H9 (cell line): ENCODE data around the gene C2orf80. TPM values are rescaled to one million over a fixed set of nuclear protein-coding genes. Genes with fewer than 3 reads are reported as not detected.

Source experiments
- DNase-seq: peaks from one replicate; pipeline ENCODE4 v3.0.0-alpha.2; 2017
- H2AFZ ChIP-seq: one replicate; pipeline ENCODE4 v1.6.1; 2013; ENCODE audit warnings: mild to moderate bottlenecking, low read length, control low read depth, moderate library complexity
- H2AK5ac ChIP-seq: 2 replicates; pipeline ENCODE4 v1.6.1; 2013; ENCODE audit warnings: low read length, control low read depth, mixed read lengths; ENCODE audit not compliant: insufficient read length
- H2BK120ac ChIP-seq: one replicate; pipeline ENCODE4 v1.6.1; 2013; ENCODE audit warnings: low read depth, mild to moderate bottlenecking, low read length, control low read depth, inconsistent platforms; ENCODE audit not compliant: poor library complexity, severe bottlenecking
- H2BK12ac ChIP-seq: 2 replicates; pipeline ENCODE4 v1.6.1; 2013; ENCODE audit warnings: low read length, control low read depth, mixed read lengths, low read depth; ENCODE audit not compliant: insufficient read length
- H2BK15ac ChIP-seq: 2 replicates; pipeline ENCODE4 v1.6.1; 2013; ENCODE audit warnings: low read depth, low read length, control low read depth
- H2BK20ac ChIP-seq: one replicate; pipeline ENCODE4 v1.6.1; 2013; ENCODE audit warnings: low read depth, mild to moderate bottlenecking, low read length, control low read depth, inconsistent platforms; ENCODE audit not compliant: poor library complexity, severe bottlenecking
- H2BK5ac ChIP-seq: 2 replicates; pipeline ENCODE4 v1.6.1; 2013; ENCODE audit warnings: low read length, control low read depth, mixed read lengths; ENCODE audit not compliant: insufficient read length
- H3K14ac ChIP-seq: 2 replicates; pipeline ENCODE4 v1.6.1; 2013; ENCODE audit warnings: low read length, control low read depth; ENCODE audit not compliant: insufficient read depth
- H3K18ac ChIP-seq: 2 replicates; pipeline ENCODE4 v1.6.1; 2013; ENCODE audit warnings: low read depth, mild to moderate bottlenecking, mixed read lengths, low read length, control low read depth; ENCODE audit not compliant: insufficient read length
- H3K23ac ChIP-seq: 2 replicates; pipeline ENCODE4 v1.6.1; 2013; ENCODE audit warnings: low read length, control low read depth, mixed read lengths, low read depth; ENCODE audit not compliant: insufficient read length
- H3K23me2 ChIP-seq: 2 replicates; pipeline ENCODE4 v1.6.1; 2013; ENCODE audit warnings: low read depth, mild to moderate bottlenecking, mixed read lengths, low read length, control low read depth; ENCODE audit not compliant: insufficient read length, poor library complexity, severe bottlenecking
- H3K27ac ChIP-seq: 2 replicates; pipeline ENCODE4 v1.5.1; 2013; ENCODE audit warnings: low read length, control low read depth, mixed read lengths, low read depth; ENCODE audit not compliant: insufficient read length
- H3K27me3 ChIP-seq: 2 replicates; pipeline ENCODE4 v1.6.1; 2013; ENCODE audit warnings: low read length, control low read depth, inconsistent platforms; ENCODE audit not compliant: insufficient read depth
- H3K4ac ChIP-seq: 2 replicates; pipeline ENCODE4 v1.6.1; 2013; ENCODE audit warnings: low read depth, mild to moderate bottlenecking, control low read depth, inconsistent platforms, low read length, moderate library complexity
- H3K4me1 ChIP-seq: 2 replicates; pipeline ENCODE4 v1.6.1; 2013; ENCODE audit warnings: low read length, control low read depth, inconsistent platforms; ENCODE audit not compliant: insufficient read depth
- H3K4me2 ChIP-seq: 2 replicates; pipeline ENCODE4 v1.6.1; 2013; ENCODE audit warnings: low read length, control low read depth, mixed read lengths; ENCODE audit not compliant: insufficient read length, insufficient read depth
- H3K56ac ChIP-seq: 2 replicates; pipeline ENCODE4 v1.6.1; 2013; ENCODE audit warnings: low read depth, mild to moderate bottlenecking, mixed read lengths, low read length, control low read depth; ENCODE audit not compliant: insufficient read length
- H3K79me1 ChIP-seq: 2 replicates; pipeline ENCODE4 v1.6.1; 2013; ENCODE audit warnings: low read depth, mild to moderate bottlenecking, moderate library complexity, low read length, control low read depth, inconsistent platforms; ENCODE audit not compliant: insufficient read depth, poor library complexity, severe bottlenecking
- H3K79me2 ChIP-seq: 2 replicates; pipeline ENCODE4 v1.6.1; 2013; ENCODE audit warnings: low read length, control low read depth, inconsistent platforms; ENCODE audit not compliant: insufficient read depth
- H3K9ac ChIP-seq: 2 replicates; pipeline ENCODE4 v1.6.1; 2013; ENCODE audit warnings: low read length, control low read depth, mixed read lengths; ENCODE audit not compliant: insufficient read length; ENCODE audit errors: extremely low read depth
- H3K9me3 ChIP-seq: one replicate; pipeline ENCODE4 v1.6.1; 2013; ENCODE audit warnings: low read depth, low read length, inconsistent platforms; ENCODE audit not compliant: control insufficient read depth
- H3T11ph ChIP-seq: one replicate; pipeline ENCODE4 v1.6.1; 2013; ENCODE audit warnings: mild to moderate bottlenecking, low read length, control low read depth, inconsistent platforms
- H4K20me1 ChIP-seq: one replicate; pipeline ENCODE4 v1.6.1; 2013; ENCODE audit not compliant: control insufficient read depth, insufficient read length, insufficient read depth
- H4K5ac ChIP-seq: 2 replicates; pipeline ENCODE4 v1.6.1; 2013; ENCODE audit warnings: low read depth, mild to moderate bottlenecking, mixed read lengths, low read length, control low read depth; ENCODE audit not compliant: insufficient read length
- H4K8ac ChIP-seq: replicated peaks from 2 replicates; pipeline ENCODE4 v1.6.1; 2013; ENCODE audit warnings: low read length, control low read depth, mixed read lengths, low read depth; ENCODE audit not compliant: insufficient read length
- H4K91ac ChIP-seq: 2 replicates; pipeline ENCODE4 v1.6.1; 2013; ENCODE audit warnings: low read depth, mild to moderate bottlenecking, moderate library complexity, mixed read lengths, low read length, control low read depth; ENCODE audit not compliant: insufficient read length
- H3K27ac Mint-ChIP-seq, 3 experiments: 2 replicates in 2 of 3; 3 replicates in 1 of 3; pipeline ENCODE4 v1.8.0; 2020 to 2021; ENCODE audit warnings: mixed read lengths in 3 of 3, mild to moderate bottlenecking in 1 of 3, moderate library complexity in 1 of 3
- H3K27me3 Mint-ChIP-seq: 2 replicates; pipeline ENCODE4 v1.8.0; 2021; ENCODE audit warnings: low read depth, mild to moderate bottlenecking, moderate library complexity, mixed read lengths
- H3K36me3 Mint-ChIP-seq, 3 experiments: 2 replicates in 2 of 3; 3 replicates in 1 of 3; pipeline ENCODE4 v1.8.0; 2020 to 2021; ENCODE audit warnings: low read depth in 3 of 3, mixed read lengths in 3 of 3; ENCODE audit not compliant: insufficient read depth in 1 of 3
- H3K4me1 Mint-ChIP-seq, 2 experiments: 2 replicates each; pipeline ENCODE4 v1.8.0; 2020; ENCODE audit warnings: mixed read lengths in 2 of 2
- H3K4me3 Mint-ChIP-seq, 2 experiments: 2 replicates in 1 of 2; 3 replicates in 1 of 2; pipeline ENCODE4 v1.8.0; 2020 to 2021; ENCODE audit warnings: mild to moderate bottlenecking in 2 of 2, mixed read lengths in 2 of 2, moderate library complexity in 1 of 2
- H3K9me3 Mint-ChIP-seq, 2 experiments: 2 replicates in 1 of 2; 3 replicates in 1 of 2; pipeline ENCODE4 v1.8.0; 2020; ENCODE audit warnings: mild to moderate bottlenecking in 2 of 2, mixed read lengths in 2 of 2, moderate library complexity in 1 of 2
- WGBS: extraction: QIAGEN DNeasy Blood & Tissue Kit; methylation state at CpG from one replicate; pipeline ENCODE4 v1.1.7; 2013; ENCODE audit warnings: missing lambda C conversion rate, low lambda C conversion rate, mixed read lengths; ENCODE audit not compliant: insufficient read length; ENCODE audit errors: extremely low coverage; 5-methylcytosine and 5-hydroxymethylcytosine counted together
- total RNA-seq: library from RNA; stranded (reverse); gene quantifications from 2 replicates; pipeline ENCODE4 v1.2.1, GENCODE V29; 2021
- TF ChIP-seq, protein P1 (sequence below): fragments of 200-600 bp; sonication (generic); conservative IDR thresholded peaks from 3 replicates; pipeline ENCODE4 v1.8.0; 2021; ENCODE audit warnings: antibody characterized with exemption, mild to moderate bottlenecking

Gene C2orf80
- total RNA-seq, 1 experiment from 2014 or later, result not detected

DNA sequence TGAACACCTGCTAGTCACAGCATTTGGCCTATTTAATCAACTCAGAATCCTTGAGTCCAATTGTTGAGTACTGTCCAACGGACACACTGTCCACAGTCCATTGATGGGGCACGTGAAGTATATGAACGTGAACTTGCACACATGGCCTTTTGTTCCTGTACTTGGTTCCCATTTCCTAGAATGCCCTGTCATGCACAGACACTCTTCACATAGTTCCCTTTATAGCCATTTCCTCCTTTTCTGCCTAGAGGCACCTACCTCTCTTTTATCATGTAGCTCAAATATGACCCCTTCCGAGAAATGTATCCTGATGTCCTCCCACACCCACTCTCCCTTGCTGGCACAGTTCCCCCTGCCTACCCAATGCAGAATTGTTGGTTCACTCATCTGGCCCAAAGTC lies 17.7 kb downstream of the C2orf80 start:
- no peaks in the 10 kb centered on the region for H3K36me3 Mint-ChIP-seq
- no peak for DNase-seq
- no peak overlapping the region for H2BK20ac ChIP-seq
- H3K9ac ChIP-seq, result no peak overlapping the region
- H3K4me1 Mint-ChIP-seq, result peaks cover 2 to 9% of the 10 kb centered on the region in 2 experiments; a peak in 3 of 4 replicates
- H2BK12ac ChIP-seq, result no peak overlapping the region
- H2BK120ac ChIP-seq, result no peak overlapping the region
- no peak overlapping the region for H4K5ac ChIP-seq
- no peak overlapping the region for H4K91ac ChIP-seq
- H4K8ac ChIP-seq, result no peak overlapping the region
- H3K27ac Mint-ChIP-seq, result peak overlapping the region in 1 of 3 experiments; percentile 15; a peak in 1 of 7 replicates
- H3K14ac ChIP-seq, result no peak overlapping the region
- H3K27me3 ChIP-seq, result no peaks in the 10 kb centered on the region
- no peak overlapping the region for H3T11ph ChIP-seq
- no peak overlapping the region for H2BK15ac ChIP-seq
- TF ChIP-seq, protein P1, sequence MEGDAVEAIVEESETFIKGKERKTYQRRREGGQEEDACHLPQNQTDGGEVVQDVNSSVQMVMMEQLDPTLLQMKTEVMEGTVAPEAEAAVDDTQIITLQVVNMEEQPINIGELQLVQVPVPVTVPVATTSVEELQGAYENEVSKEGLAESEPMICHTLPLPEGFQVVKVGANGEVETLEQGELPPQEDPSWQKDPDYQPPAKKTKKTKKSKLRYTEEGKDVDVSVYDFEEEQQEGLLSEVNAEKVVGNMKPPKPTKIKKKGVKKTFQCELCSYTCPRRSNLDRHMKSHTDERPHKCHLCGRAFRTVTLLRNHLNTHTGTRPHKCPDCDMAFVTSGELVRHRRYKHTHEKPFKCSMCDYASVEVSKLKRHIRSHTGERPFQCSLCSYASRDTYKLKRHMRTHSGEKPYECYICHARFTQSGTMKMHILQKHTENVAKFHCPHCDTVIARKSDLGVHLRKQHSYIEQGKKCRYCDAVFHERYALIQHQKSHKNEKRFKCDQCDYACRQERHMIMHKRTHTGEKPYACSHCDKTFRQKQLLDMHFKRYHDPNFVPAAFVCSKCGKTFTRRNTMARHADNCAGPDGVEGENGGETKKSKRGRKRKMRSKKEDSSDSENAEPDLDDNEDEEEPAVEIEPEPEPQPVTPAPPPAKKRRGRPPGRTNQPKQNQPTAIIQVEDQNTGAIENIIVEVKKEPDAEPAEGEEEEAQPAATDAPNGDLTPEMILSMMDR, result no peak
- no peaks in the 10 kb centered on the region for H3K79me1 ChIP-seq
- H2AFZ ChIP-seq, result no peak overlapping the region
- no peak overlapping the region for H2AK5ac ChIP-seq
- no peak overlapping the region for H3K4me3 Mint-ChIP-seq
- no peak overlapping the region for H3K23ac ChIP-seq
- H3K56ac ChIP-seq, result no peak overlapping the region
- H3K27ac ChIP-seq, result no peak overlapping the region
- no CpG with 5 or more reads among the region's 4 CpGs for WGBS
- H3K4me1 ChIP-seq, result no peaks in the 10 kb centered on the region
- H4K20me1 ChIP-seq, result no peaks in the 10 kb centered on the region
- H3K23me2 ChIP-seq, result no peaks in the 10 kb centered on the region
- no peak overlapping the region for H2BK5ac ChIP-seq
- H3K9me3 ChIP-seq, result no peaks in the 10 kb centered on the region
- H3K27me3 Mint-ChIP-seq, result no peaks in the 10 kb centered on the region; the same call in 1 of the 2 replicates
- no peak overlapping the region for H3K4me2 ChIP-seq
- H3K4ac ChIP-seq, result no peak overlapping the region
- no peak overlapping the region for H3K18ac ChIP-seq
- H3K9me3 Mint-ChIP-seq, result no peaks in the 10 kb centered on the region; a peak in 1 of 5 replicates
- no peaks in the 10 kb centered on the region for H3K79me2 ChIP-seq
